IPS DF 4.7 (cell line): ENCODE data around the gene SPATC1L.

Source experiments
- DNase-seq: peaks from one replicate; pipeline ENCODE4 v3.0.0-alpha.2; 2013; ENCODE audit warnings: low spot score; ENCODE audit errors: extremely low read depth

Gene SPATC1L

DNA sequence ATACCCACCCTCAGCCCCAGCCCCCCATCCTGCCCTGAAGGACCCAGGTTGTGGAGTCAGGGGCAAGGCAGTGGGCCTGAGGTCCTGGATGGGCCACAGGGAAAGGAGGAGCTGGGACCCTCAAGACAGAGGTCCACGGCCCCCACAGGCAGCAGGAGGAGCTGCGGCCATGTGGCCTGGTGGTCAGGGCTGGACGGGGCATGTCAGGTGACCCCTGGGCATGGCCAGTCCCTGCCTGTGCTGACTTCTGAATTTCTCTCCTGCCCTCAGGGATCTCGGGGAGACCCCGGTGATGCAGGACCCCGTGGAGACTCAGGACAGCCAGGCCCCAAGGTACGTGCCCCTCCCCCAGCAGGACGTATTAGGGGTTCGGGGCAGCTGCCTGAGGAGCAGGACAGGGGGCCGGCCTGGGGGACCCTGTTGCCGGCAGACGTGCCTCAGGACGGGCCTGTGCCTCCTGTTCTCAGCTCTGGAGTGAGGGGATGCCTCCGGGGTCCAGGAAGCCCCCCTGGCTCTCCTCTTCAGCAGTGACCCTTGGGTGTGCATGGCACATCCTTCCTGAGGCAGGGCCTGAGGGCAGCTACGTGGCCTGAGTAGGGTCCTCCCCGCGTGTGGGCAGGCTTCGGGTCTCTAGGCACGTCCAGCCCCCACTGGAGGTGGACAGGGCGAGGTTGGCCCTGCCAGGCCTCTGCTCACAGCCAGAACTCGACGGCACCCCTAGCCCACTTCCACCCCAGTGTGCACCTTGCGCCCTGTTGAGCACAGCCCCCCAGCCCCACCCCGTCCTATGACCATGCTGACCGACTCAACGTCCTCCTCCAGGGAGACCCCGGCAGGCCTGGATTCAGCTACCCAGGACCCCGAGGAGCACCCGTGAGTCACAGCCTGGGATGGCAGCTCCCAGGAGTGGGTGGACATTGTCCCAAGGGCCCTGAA, 62.7 kb downstream of the SPATC1L start:
- no peak for DNase-seq

DNA sequence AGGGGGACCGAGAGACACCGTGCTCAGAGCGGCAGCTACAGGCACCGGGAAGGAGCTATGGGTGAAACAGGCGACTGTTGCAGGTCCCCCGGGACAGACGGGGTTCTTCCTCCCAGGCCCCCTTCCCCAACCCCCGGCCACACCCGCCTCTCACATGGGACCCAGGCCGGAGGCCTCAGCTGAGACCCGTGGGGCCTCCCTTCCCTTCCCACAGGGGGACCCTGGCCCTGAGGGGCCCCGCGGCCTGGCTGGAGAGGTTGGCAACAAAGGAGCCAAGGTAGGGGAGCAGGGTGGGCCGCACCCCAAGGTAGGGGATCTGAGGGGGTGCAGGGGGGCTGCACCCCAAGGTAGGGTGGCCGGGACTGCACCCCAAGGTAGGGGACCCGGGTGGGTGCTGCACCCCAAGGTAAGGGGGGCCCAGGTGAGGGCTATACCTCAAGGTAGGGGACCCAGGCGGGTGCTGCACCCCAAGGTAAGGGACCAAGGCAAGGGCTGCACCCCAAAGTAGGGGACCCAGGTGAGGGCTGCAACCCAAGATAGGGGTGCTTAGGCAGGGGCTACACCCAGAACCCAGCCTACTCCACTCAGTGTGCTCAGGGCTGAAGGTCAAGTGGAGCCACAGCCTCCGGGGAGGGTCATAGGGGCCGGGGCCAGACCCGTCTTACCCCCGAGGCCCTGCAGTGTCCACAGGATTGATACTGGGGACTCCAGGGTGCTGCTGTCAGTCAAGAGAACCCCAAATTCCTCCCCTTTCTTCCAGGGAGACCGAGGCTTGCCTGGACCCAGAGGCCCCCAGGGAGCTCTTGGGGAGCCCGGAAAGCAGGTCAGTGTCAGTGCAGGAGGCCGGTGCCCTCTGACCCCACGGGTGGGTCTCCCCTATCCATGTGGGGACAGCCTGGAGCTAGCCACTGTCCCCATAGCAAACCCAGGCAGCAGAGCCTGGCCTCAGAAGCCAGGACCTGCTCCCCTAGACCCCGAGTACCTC, 63.7 kb downstream of the SPATC1L start:
- DNase-seq, result no peak

DNA sequence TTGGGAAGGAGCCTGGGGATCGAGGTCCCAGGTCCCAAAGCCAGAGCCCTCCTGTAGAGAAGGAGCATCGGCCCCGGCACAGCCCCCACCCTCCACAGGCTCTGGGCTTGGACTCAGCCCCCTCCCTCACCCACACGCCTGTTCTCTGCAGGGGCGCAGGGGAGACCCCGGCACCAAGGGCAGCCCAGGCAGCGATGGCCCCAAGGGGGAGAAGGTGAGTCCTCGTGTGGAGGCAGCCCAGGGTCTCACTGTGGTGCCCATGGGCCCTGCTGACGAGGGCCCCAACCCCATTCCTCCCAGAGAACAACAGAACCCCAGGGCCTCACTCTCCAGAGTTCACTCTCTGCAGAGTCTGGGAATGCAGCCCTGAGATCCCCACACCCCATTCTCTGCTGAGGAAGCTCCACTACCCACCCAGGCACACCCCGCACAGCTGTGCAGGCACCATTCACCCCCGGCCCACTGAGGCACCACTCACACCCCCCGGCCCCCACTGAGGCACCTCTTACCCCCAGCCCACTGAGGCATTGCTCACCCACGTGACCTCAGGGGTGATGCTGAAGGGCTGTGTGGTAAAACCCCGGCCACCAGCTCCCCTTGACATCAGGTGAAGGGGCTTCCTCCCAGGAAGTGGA, 64.5 kb downstream of the SPATC1L start:
- DNase-seq, result no peak

GRCh38 chr21:46119144-46119636, 65.1 kb downstream of the SPATC1L start:
- no peak for DNase-seq

GRCh38 chr21:46118316-46119143, 65.7 kb downstream of the SPATC1L start:
- no peak for DNase-seq

DNA sequence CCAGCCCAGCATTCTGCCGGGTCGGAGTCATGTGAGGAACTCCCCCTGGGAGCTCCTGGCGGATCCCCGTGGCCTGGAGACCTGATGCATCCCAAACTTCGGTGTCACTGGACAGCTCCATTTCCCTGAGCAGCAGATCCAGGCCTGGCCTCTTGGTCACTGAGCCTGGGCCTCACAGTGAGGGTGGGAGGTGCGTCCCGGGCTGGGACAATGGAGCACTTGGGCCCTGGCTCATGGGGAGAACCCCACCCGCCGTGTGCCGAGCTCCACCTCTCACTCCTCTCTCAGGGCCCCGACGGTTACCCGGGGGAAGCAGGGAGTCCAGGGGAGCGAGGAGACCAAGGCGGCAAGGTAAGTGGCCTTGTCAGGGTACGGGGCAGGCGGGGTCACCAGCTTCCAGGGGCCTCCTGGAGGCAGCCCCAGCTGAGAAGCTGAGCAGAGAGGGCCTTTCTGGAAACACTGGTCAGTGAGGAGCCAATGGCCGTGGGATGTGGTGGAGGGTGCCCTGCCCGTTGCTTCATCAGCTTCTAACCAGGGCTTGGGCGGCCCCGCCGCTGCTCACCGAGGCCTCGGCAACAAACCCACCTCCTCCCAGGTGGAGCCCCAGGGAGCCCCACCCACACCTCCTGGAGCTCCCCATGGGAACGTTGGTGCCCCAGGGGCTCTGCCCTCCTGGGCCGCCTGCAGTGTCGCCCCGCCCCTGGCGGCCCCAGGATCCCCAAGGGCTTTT, 66.5 kb downstream of the SPATC1L start:
- no peak for DNase-seq

DNA sequence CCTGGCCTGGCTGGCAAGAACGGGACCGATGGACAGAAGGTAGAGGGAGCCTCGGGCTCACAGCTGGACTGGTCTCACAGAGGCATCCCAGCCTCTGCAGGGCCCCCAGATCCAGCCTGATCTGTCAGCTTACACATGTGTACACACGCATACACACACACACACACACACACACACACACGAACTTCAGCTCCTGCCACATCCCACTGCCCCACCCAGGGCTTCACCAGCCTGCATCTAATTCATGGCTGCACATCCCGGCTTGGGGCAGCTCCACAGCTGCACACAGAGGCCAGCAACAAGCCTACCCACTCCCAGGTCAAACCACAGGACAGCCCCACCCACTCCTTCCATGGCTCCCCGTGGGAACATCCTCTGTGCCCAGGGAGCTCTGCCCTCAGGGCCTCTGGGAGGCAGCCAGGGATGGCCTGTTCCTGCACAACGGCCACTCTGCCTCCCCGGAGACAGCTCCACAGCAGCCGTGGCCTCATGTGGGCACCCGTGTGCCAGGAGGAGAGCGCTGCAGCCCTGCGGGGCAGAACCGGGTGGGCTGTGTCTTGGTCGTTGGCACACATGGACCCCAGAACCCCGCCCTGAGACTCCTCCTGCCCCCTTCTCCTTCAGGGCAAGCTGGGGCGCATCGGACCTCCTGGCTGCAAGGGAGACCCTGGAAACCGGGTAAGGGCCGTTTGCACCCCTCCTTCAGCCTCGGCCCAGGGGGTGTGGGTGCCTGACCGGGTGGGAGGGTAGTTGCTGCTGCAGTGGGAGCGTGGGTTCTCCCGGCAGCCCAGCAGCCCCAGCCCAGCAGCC, 67.3 kb downstream of the SPATC1L start:
- no peak for DNase-seq

DNA sequence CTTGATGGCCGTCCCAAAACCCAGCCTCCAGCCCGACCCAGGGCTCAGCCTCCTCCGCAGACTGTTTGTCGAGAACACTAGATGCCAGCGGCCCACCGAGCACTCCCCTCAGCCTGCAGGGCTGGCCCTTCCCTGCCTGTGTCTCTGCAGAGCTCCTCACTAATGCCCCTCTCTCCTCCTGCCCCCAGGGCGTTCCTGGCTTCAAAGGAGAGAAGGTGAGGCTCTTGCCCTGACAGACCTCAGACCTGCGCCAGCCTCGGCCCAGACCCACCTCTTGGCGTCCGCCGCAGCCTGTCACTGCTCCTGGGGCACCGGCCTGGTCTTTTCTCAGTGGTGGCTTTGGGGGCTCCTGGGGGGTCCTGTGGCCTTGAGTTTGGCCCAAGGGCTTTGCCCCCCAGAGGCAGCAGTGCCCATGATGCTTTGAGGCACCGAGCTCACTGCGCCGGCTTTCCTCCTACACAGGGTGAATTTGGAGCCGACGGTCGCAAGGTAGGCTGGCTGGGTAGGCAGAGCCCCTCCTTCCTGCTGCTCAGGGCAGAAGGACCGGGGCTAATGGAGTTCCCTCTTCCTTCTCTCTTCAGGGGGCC, 68.0 kb downstream of the SPATC1L start:
- DNase-seq, result no peak

GRCh38 chr21:46115441-46116188, 68.6 kb downstream of the SPATC1L start:
- no peak for DNase-seq

GRCh38 chr21:46114963-46115362, 69.3 kb downstream of the SPATC1L start:
- no peak for DNase-seq

DNA sequence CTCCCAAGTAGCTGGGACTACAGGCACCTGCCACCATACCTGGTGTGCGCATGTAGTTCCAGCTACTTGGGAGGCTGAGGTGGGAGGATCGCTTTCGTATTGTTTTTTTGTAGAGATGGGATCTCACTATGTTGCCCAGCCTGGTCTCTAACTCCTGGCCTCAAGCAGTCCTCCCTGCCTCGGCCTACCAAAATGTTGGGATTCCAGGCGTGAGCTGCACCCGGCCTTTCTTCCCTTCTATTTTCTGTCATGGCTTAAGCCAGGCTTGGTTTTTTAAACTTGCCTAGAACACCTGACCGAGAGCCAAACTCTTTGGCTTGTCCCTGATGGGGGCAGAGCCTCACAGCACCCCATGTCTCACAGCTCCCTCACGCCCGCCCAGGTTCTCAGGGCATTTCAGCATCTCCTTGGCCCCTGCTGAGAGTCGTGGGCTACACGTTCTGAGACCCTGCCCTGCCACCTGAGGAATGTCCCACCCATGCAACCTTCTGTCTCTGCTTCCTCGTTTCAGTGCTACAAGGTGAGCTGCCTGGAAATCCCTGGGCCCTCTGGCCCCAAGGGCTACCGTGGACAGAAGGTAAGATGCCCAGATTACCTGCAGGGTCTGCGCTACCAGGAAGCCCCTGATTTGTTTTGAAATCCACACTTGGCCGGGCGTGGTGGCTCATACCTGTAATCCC, 70.6 kb downstream of the SPATC1L start:
- DNase-seq, result no peak

- DNase-seq, result no peak
Observed at GRCh38 chr21:46112725-46113215, 71.5 kb downstream of the SPATC1L start.

DNA sequence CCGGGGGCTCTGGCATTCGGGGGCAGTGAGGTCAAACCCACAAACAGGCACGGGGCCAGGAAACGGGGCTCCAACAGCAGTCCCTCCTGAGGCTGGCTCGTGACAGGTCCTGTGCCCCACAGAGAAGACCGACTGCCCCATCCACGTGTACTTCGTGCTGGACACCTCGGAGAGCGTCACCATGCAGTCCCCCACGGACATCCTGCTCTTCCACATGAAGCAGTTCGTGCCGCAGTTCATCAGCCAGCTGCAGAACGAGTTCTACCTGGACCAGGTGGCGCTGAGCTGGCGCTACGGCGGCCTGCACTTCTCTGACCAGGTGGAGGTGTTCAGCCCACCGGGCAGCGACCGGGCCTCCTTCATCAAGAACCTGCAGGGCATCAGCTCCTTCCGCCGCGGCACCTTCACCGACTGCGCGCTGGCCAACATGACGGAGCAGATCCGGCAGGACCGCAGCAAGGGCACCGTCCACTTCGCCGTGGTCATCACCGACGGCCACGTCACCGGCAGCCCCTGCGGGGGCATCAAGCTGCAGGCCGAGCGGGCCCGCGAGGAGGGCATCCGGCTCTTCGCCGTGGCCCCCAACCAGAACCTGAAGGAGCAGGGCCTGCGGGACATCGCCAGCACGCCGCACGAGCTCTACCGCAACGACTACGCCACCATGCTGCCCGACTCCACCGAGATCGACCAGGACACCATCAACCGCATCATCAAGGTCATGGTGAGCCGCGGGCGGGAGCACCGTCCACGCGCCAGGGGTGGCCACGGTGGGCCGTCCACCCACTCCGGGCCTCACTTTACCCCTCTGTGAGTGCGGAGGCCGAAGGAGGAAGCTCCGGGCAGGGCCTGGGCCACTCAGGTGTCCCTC, 72.2 kb downstream of the SPATC1L start:
- DNase-seq, result no peak

GRCh38 chr21:46111193-46111571, 73.1 kb downstream of the SPATC1L start:
- DNase-seq, result no peak
